Fibroblast of lung (primary cell): ENCODE results near the gene KLF15. TPM values are rescaled to one million over a fixed set of nuclear protein-coding genes. Genes with fewer than 3 reads are reported as not detected.
"Not testable (repeated sequence)": the region's sequence is repeated elsewhere in the genome, so short reads cannot be mapped to it uniquely, and the experiment has no call there.

Source experiments
- DNase-seq, 2 donors: peaks; one replicate each; pipeline versions ENCODE4 v3.0.0 to v3.0.0-alpha.2; 2010; ENCODE audit warnings: low read depth in 2 of 2
- H2AFZ ChIP-seq: 2 replicates; pipeline ENCODE4 v1.5.1; 2012; ENCODE audit warnings: low read length, control low read depth, inconsistent platforms
- H3K27ac ChIP-seq: 2 replicates; pipeline ENCODE4 v1.5.1; 2011; ENCODE audit warnings: low read length, control low read depth; ENCODE audit not compliant: insufficient read depth
- H3K27me3 ChIP-seq: 2 replicates; pipeline ENCODE4 v1.5.1; 2011; ENCODE audit warnings: mild to moderate bottlenecking, low read length; ENCODE audit not compliant: control insufficient read depth, insufficient read depth
- H3K36me3 ChIP-seq: 2 replicates; pipeline ENCODE4 v1.5.1; 2011; ENCODE audit warnings: low read length; ENCODE audit not compliant: control insufficient read depth, insufficient read depth
- H3K4me1 ChIP-seq: 2 replicates; pipeline ENCODE4 v1.5.1; 2011; ENCODE audit warnings: low read length; ENCODE audit not compliant: control insufficient read depth, insufficient read depth; ENCODE audit errors: extremely low read depth
- H3K4me2 ChIP-seq: 2 replicates; pipeline ENCODE4 v1.5.1; 2011; ENCODE audit warnings: low read length, control low read depth; ENCODE audit not compliant: insufficient read depth; ENCODE audit errors: extremely low read depth
- H3K4me3 ChIP-seq, 4 experiments: fragments of 200-600 bp in 1 of 4; sonication (generic) in 1 of 4; replicated peaks in 1 of 4; 2 replicates each; pipeline ENCODE4 v1.5.1; 2011 to 2016; ENCODE audit warnings: low read length in 4 of 4, low read depth in 3 of 4, mild to moderate bottlenecking in 3 of 4, control low read depth in 2 of 4, inconsistent platforms in 1 of 4, mixed read lengths in 1 of 4; ENCODE audit not compliant: insufficient read depth in 1 of 4; ENCODE audit errors: control extremely low read depth in 1 of 4
- H3K79me2 ChIP-seq: 2 replicates; pipeline ENCODE4 v1.5.1; 2012; ENCODE audit warnings: mild to moderate bottlenecking, low read length, inconsistent platforms; ENCODE audit not compliant: control insufficient read depth, insufficient read depth
- H3K9ac ChIP-seq: 2 replicates; pipeline ENCODE4 v1.5.1; 2011; ENCODE audit warnings: mild to moderate bottlenecking, low read length, control low read depth; ENCODE audit not compliant: insufficient read depth
- H3K9me3 ChIP-seq: 2 replicates; pipeline ENCODE4 v1.5.1; 2012; ENCODE audit warnings: low read depth, low read length; ENCODE audit not compliant: control insufficient read depth, insufficient read depth
- H4K20me1 ChIP-seq: 2 replicates; pipeline ENCODE4 v1.5.1; 2011; ENCODE audit warnings: low read length; ENCODE audit not compliant: control insufficient read depth, insufficient read depth; ENCODE audit errors: extremely low read depth
- CTCF ChIP-seq, 2 donors: IDR thresholded peaks in 1 of 2; conservative IDR thresholded peaks in 1 of 2; 1 replicate in 1 of 2; 2 replicates in 1 of 2; pipeline ENCODE4 v1.5.1; 2011 to 2012; ENCODE audit warnings: low read length in 2 of 2, control low read depth in 1 of 2, inconsistent platforms in 1 of 2, low read depth in 1 of 2, mild to moderate bottlenecking in 1 of 2
- EZH2 ChIP-seq: IDR thresholded peaks from 2 replicates; pipeline ENCODE4 v1.5.1; 2012; ENCODE audit warnings: low read length, control low read depth, mild to moderate bottlenecking; ENCODE audit errors: missing control alignments
- polyA plus RNA-seq, 2 donors: library from polyadenylated mRNA; depleted of rRNA in 1 of 2; stranded (reverse) in 1 of 2; unstranded in 1 of 2; fragments of >200 nt; gene quantifications; 2 replicates each; pipeline ENCODE4 v1.2.1, GENCODE V29; 2011 to 2012; ENCODE audit warnings: missing spikeins in 1 of 2
- total RNA-seq: library from RNA; depleted of rRNA; stranded (reverse); fragments of >200 nt; gene quantifications from 2 replicates; pipeline ENCODE4 v1.2.1, GENCODE V29; 2014

The KLF15 gene
- total and polyA plus RNA-seq, 2 donors (not counting 1 experiment from before 2014, with no cell fraction given): 0.15 to 4.1 TPM

GRCh38 chr3:126337980-126338651 is 19.1 kb downstream of the KLF15 start:
- Histone ChIP-seq H3K79me2 (no peaks in the 10 kb centered on the region), H3K4me2 (no peak overlapping the region), H3K9ac (no peak overlapping the region), H3K27me3 (peaks cover 8% of the 10 kb centered on the region), H3K36me3 (no peaks in the 10 kb centered on the region), H2AFZ (no peak overlapping the region), H3K27ac (no peak overlapping the region), H3K9me3 (no peaks in the 10 kb centered on the region), H3K4me3 (no peak overlapping the region), H3K4me1 (no peaks in the 10 kb centered on the region), H4K20me1 (no peaks in the 10 kb centered on the region)
- TF ChIP-seq CTCF (conservative IDR thresholded peaks at IDR 0.05 in 1 of 2, IDR thresholded peaks at IDR 0.05 in 1 of 2; ENCODE audit: low read depth in 1 of 2, low read length in 2 of 2) (no peak), EZH2 (no peak)
- no peak for DNase-seq

DNA sequence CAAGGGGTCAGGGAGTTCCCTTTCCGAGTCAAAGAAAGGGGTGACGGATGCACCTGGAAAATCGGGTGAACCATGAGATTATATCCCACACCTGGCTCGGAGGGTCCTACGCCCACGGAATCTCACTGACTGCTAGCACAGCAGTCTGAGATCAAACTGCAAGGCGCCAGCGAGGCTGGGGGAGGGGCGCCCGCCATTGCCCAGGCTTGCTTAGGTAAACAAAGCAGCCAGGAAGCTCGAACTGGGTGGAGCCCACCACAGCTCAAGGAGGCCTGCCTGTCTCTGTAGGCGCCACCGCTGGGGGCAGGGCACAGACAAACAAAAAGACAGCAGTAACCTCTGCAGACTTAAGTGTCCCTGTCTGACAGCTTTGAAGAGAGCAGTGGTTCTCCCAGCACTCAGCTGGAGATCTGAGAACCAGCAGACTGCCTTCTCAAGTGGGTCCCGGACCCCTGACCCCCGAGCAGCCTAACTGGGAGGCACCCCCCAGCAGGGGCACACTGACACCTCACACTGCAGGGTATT is 25.3 kb downstream of the KLF15 start:
- H3K27me3 ChIP-seq, H2AFZ ChIP-seq, H4K20me1 ChIP-seq, H3K4me2 ChIP-seq, H3K79me2 ChIP-seq, H3K36me3 ChIP-seq, H3K9me3 ChIP-seq, DNase-seq, H3K9ac ChIP-seq, H3K27ac ChIP-seq, H3K4me1 ChIP-seq, H3K4me3 ChIP-seq: not testable (repeated sequence)

GRCh38 chr3:126329927-126330725 is 27.1 kb downstream of the KLF15 start:
- Histone ChIP-seq H3K36me3 (no peaks in the 10 kb centered on the region), H3K4me3 (no peak overlapping the region), H3K27ac (no peak overlapping the region), H3K4me2 (no peak overlapping the region), H3K27me3 (peaks cover 6% of the 10 kb centered on the region), H3K9ac (no peak overlapping the region), H3K9me3 (no peaks in the 10 kb centered on the region), H4K20me1 (no peaks in the 10 kb centered on the region), H3K79me2 (no peaks in the 10 kb centered on the region), H2AFZ (no peak overlapping the region), H3K4me1 (no peaks in the 10 kb centered on the region)
- DNase-seq: no peak
- TF ChIP-seq EZH2 (no peak), CTCF (conservative IDR thresholded peaks at IDR 0.05 in 1 of 2, IDR thresholded peaks at IDR 0.05 in 1 of 2; ENCODE audit: low read depth in 1 of 2, low read length in 2 of 2) (no peak)
